ENCODE results near the gene L1TD1.

The L1TD1 gene

GRCh38 chr1:62228136-62228882 is 33.7 kb downstream of the L1TD1 start:
- no peak for TF ChIP-seq CTCF (IDR thresholded peaks at IDR 0.05; ENCODE audit: low read depth, low read length)
- in situ Hi-C loops (cut with HindIII; ENCODE audit: low sequenced_read_pairs): no loop called here
- no peak for DNase-seq (ENCODE audit: low read depth, low spot score)
- no peak overlapping the region for H3K4me3 ChIP-seq (ENCODE audit: low read depth, low read length)

- in situ Hi-C loops (cut with HindIII; ENCODE audit: low sequenced_read_pairs): no loop called here
- no peak for TF ChIP-seq CTCF (IDR thresholded peaks at IDR 0.05; ENCODE audit: low read depth, low read length)
- H3K4me3 ChIP-seq (ENCODE audit: low read depth, low read length): no peak overlapping the region
- no peak for DNase-seq (ENCODE audit: low read depth, low spot score)
These were observed 34.2 kb downstream of the L1TD1 start for GRCh38 chr1:62228883-62229187.

- DNase-seq (ENCODE audit: low read depth, low spot score): no peak
- H3K4me3 ChIP-seq (ENCODE audit: low read depth, low read length): no peak overlapping the region
- TF ChIP-seq CTCF (IDR thresholded peaks at IDR 0.05; ENCODE audit: low read depth, low read length): no peak
- in situ Hi-C loops (cut with HindIII; ENCODE audit: low sequenced_read_pairs): no loop called here
These were observed 34.8 kb downstream of the L1TD1 start for GRCh38 chr1:62229468-62229867.

- in situ Hi-C loops (cut with HindIII; ENCODE audit: low sequenced_read_pairs): no loop called here
- DNase-seq (ENCODE audit: low read depth, low spot score): no peak
- no peak overlapping the region for H3K4me3 ChIP-seq (ENCODE audit: low read depth, low read length)
- TF ChIP-seq CTCF (IDR thresholded peaks at IDR 0.05; ENCODE audit: low read depth, low read length): no peak
These were observed 35.3 kb downstream of the L1TD1 start for GRCh38 chr1:62229932-62230331.

GRCh38 chr1:62230718-62231117 is 36.1 kb downstream of the L1TD1 start:
- no peak for TF ChIP-seq CTCF (IDR thresholded peaks at IDR 0.05; ENCODE audit: low read depth, low read length)
- in situ Hi-C loops (cut with HindIII; ENCODE audit: low sequenced_read_pairs): no loop called here
- H3K4me3 ChIP-seq (ENCODE audit: low read depth, low read length): no peak overlapping the region
- DNase-seq (ENCODE audit: low read depth, low spot score): peak; percentile 75

- H3K4me3 ChIP-seq (ENCODE audit: low read depth, low read length): no peak overlapping the region
- DNase-seq (ENCODE audit: low read depth, low spot score): no peak
- in situ Hi-C loops (cut with HindIII; ENCODE audit: low sequenced_read_pairs): no loop called here
- TF ChIP-seq CTCF (IDR thresholded peaks at IDR 0.05; ENCODE audit: low read depth, low read length): no peak
These were observed 38.2 kb downstream of the L1TD1 start for GRCh38 chr1:62232871-62233278.
